GM12873 (cell line): ENCODE results near the gene PARP8.

ENCODE experiments used
- TF ChIP-seq, protein P1 (sequence below): IDR thresholded peaks from 2 replicates; pipeline ENCODE4 v1.5.1; 2012; ENCODE audit warnings: low read depth, mild to moderate bottlenecking, moderate library complexity, low read length, control low read depth; ENCODE audit not compliant: insufficient read depth; ENCODE audit errors: missing control alignments

Gene PARP8

DNA sequence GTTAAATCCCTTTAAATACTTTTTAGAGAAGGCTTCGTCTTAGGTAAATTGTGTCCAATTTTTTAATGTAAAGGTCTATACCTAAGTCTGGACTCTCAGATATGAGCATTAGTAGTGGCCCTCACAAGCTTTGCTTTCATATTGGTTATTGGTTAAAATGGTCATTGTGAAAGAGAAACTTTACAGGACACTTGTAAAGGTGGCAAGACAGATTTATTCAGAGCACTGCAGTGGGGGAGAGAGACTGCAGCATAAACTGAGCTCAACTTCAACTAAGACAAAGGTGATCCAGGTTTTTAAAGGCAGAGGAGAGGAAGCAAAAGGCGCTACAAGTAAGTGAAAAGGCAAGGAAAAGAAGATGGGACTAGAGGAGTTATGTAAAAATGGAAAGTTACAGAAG lies 157.7 kb downstream of the PARP8 start:
- TF ChIP-seq, protein P1, sequence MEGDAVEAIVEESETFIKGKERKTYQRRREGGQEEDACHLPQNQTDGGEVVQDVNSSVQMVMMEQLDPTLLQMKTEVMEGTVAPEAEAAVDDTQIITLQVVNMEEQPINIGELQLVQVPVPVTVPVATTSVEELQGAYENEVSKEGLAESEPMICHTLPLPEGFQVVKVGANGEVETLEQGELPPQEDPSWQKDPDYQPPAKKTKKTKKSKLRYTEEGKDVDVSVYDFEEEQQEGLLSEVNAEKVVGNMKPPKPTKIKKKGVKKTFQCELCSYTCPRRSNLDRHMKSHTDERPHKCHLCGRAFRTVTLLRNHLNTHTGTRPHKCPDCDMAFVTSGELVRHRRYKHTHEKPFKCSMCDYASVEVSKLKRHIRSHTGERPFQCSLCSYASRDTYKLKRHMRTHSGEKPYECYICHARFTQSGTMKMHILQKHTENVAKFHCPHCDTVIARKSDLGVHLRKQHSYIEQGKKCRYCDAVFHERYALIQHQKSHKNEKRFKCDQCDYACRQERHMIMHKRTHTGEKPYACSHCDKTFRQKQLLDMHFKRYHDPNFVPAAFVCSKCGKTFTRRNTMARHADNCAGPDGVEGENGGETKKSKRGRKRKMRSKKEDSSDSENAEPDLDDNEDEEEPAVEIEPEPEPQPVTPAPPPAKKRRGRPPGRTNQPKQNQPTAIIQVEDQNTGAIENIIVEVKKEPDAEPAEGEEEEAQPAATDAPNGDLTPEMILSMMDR, result no peak

DNA sequence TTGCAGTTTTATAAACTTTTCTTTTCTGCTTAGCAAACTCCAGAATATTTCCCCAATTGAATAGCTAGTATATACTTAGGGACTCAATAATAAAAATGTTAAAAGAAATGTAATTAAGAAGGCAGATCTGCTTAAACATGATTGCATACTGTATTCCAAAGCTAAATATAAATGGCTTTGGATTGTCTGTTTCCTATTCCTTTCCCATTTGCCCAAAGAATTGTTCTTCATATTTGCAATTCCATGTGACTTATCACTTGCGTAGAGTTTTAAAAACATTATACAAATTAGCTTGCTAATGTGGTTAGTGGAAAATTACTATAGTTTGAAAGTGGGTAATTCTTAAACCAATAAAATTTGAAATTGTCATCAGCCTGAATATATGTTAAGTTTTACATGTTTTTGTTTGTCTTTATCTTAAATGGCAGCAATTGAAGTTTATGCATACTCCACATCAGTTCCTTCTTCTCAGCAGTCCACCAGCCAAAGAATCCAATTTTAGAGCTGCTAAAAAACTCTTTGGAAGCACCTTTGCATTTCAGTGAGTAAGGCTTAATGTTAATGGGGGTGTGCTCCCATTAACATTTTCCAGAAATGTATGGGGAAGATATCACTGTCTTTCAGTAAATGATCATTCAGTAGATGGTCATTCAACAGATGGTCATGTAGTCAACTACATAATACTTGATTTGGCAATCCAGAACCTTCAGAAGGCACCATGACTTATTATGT lies 161.2 kb downstream of the PARP8 start:
- TF ChIP-seq, protein P1, result no peak

DNA sequence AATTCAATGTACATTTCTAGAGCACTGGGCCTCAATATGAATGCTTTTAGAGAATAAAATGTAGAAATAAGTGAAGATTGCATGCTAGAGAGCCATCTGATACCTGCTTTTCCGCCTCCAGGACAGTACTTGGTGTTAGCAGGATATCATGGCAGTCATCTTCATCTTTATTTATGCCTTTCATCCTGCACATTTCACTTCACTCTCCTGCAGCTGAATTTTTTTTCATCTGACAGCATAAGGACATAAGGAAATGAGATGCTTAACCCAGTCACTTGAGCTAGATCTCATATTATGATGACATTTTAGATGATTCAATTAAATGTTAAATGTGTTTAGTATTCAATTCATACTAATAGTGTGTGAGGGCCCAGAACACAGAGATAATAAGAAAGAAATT lies 162.6 kb downstream of the PARP8 start:
- TF ChIP-seq, protein P1, result no peak

DNA sequence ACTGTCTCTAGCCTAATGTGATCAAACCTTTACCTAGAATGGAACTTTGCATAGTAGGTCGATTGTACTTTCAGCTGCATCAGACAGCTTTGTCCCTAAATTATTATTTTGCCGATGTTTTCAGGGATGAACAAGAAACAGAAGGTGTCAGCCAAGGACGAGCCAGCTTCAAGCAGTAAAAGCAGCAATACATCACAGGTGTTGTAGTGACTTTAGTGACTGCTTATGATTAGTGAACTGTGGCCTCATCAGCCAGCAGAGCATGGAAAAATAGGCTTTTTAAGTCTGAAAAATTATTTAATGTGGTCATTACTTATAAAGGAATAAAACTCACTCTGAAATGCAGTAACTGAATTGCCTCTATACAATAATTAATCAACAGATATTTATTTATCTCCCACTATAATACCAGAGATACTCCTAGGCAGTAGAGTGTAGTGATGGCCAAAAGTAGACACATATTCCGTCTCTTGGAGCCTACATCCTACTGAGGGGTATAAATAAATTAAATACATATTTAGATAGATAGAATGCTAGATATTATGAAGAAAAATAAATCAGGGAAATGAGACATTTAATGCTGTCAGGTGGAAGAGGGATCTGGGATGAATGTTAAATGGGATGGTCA lies 166.3 kb downstream of the PARP8 start:
- TF ChIP-seq, protein P1, result no peak

DNA sequence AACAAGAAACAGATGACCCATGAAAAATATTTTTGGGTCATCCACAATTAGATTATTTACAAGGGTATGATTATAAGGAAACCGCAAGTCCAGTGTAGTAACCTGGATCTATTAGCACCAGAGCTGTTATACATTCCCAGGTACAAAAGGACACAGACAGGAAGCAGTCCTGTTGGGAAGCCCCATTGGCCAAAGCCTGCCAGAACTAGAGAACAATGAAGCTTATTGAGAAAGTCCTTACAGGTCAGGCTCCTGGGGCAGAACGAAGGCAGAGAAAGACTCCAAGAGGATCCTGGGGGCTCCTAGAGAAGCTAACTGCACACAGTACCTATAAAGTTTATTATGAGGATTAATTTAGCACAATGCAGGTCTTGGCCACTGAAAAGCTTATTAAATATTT lies 169.9 kb downstream of the PARP8 start:
- TF ChIP-seq, protein P1, result no peak

DNA sequence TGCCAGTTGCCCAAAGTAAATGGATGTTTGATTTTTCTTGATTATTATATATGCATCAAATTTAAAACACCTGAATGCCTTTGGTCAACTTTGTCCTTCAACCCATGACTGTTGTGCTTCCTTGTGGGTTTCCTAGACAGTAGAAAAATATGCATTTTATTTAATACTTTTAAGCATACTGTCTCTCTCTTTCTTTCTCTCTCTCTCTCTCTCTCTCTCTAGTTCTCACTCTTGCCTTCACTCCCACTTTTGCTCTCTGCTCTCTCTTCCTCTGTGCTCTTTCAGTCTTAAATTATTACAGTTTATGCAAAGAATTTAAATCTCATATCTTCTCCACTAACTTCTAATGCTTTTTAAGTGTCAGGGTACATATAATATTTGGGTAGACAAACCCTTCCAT lies 173.0 kb downstream of the PARP8 start:
- TF ChIP-seq, protein P1, result no peak

DNA sequence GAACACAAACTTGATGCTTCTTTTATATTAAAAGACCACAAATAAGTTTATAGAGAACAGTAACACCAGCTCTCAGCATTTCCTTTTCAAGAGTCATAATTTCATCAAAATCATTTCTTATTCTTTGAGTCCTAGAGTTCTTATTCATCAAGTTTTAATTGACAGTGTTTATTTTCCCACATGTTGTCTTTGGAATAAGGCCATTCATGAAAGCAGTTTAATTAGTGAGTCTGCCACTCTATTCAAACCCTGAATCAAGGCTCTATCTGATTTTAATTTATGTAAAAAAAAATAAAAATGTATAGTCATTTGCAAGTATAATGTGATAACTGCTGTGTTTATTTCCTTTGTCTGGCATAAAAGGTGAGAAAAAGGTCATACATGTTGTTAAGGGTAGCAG lies 176.7 kb downstream of the PARP8 start:
- TF ChIP-seq, protein P1, result no peak
